ENCODE results near the gene CZIB.

DNA sequence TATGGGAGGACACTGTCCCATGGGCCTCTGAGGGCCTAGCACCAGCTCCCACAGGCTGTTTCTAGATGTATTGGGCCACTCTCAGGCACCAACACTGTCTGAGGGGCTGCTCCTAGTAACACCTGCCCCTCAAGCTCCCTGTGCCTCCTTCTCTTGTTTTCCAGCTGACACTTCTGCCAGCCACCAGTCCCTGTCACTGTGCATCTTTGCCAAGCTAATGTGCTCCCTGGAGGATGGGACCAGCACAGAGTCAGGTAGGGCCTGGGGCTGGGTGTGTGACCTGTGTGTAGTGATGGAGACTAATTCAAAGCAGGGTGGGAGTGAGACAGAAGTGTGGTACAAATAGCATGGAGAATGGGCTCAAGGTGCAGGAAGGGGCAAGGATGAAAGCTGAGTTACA lies 47.3 kb upstream of the CZIB start:
- no peak for TF ChIP-seq EP300 (IDR thresholded peaks at IDR 0.05)
- TF ChIP-seq, protein P1, sequence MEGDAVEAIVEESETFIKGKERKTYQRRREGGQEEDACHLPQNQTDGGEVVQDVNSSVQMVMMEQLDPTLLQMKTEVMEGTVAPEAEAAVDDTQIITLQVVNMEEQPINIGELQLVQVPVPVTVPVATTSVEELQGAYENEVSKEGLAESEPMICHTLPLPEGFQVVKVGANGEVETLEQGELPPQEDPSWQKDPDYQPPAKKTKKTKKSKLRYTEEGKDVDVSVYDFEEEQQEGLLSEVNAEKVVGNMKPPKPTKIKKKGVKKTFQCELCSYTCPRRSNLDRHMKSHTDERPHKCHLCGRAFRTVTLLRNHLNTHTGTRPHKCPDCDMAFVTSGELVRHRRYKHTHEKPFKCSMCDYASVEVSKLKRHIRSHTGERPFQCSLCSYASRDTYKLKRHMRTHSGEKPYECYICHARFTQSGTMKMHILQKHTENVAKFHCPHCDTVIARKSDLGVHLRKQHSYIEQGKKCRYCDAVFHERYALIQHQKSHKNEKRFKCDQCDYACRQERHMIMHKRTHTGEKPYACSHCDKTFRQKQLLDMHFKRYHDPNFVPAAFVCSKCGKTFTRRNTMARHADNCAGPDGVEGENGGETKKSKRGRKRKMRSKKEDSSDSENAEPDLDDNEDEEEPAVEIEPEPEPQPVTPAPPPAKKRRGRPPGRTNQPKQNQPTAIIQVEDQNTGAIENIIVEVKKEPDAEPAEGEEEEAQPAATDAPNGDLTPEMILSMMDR (IDR thresholded peaks at IDR 0.05), result no peak

Measured in gastroesophageal sphincter (tissue), 3 donors.